KMS-11 (cell line): ENCODE measurements around the gene TNFRSF14.

Experiments
- H2AFZ ChIP-seq: fragments of 200-600 bp; sonication (generic); 2 replicates; pipeline ENCODE4 v1.6.1; 2016; ENCODE audit warnings: antibody characterized with exemption, mixed run types, low read depth
- H3K27ac ChIP-seq: fragments of 200-600 bp; sonication (generic); 2 replicates; pipeline ENCODE4 v1.6.1; 2016; ENCODE audit warnings: mild to moderate bottlenecking, mixed run types
- H3K27me3 ChIP-seq: fragments of 200-600 bp; sonication (generic); 2 replicates; pipeline ENCODE4 v1.6.1; 2017; ENCODE audit warnings: mild to moderate bottlenecking, low read depth, mixed run types, moderate library complexity; ENCODE audit not compliant: insufficient read depth
- H3K36me3 ChIP-seq: fragments of 200-600 bp; sonication (generic); 2 replicates; pipeline ENCODE4 v1.6.1; 2017; ENCODE audit warnings: mild to moderate bottlenecking, mixed run types; ENCODE audit not compliant: insufficient read depth
- H3K4me1 ChIP-seq: fragments of 200-600 bp; sonication (generic); 2 replicates; pipeline ENCODE4 v1.6.1; 2016; ENCODE audit warnings: mild to moderate bottlenecking, low read depth, mixed run types; ENCODE audit not compliant: poor library complexity, severe bottlenecking
- H3K4me2 ChIP-seq: fragments of 200-600 bp; sonication (generic); 2 replicates; pipeline ENCODE4 v1.7.0; 2016; ENCODE audit warnings: mild to moderate bottlenecking, mixed run types
- H3K4me3 ChIP-seq: fragments of 200-600 bp; sonication (generic); IDR thresholded peaks from 2 replicates; pipeline ENCODE4 v1.6.1; 2017; ENCODE audit warnings: low read depth, low read length, mixed read lengths; ENCODE audit not compliant: insufficient read depth
- H3K79me2 ChIP-seq: fragments of 200-600 bp; sonication (generic); 2 replicates; pipeline ENCODE4 v1.6.1; 2016; ENCODE audit warnings: low read depth, mixed run types; ENCODE audit not compliant: insufficient read depth
- H3K9ac ChIP-seq: fragments of 200-600 bp; sonication (generic); 2 replicates; pipeline ENCODE4 v1.6.1; 2016; ENCODE audit warnings: mild to moderate bottlenecking, mixed run types
- H4K20me1 ChIP-seq: fragments of 200-600 bp; sonication (generic); 2 replicates; pipeline ENCODE4 v1.6.1; 2016; ENCODE audit warnings: mild to moderate bottlenecking, mixed run types; ENCODE audit not compliant: insufficient read depth
- CTCF ChIP-seq: fragments of 200-600 bp; sonication (generic); conservative IDR thresholded peaks from 2 replicates; pipeline ENCODE4 v1.6.1; 2017; ENCODE audit warnings: low read depth, mild to moderate bottlenecking, antibody characterized with exemption, low read length, moderate library complexity, mixed read lengths

Gene TNFRSF14

GRCh38 chr1:2611621-2612437 is 55.7 kb downstream of the TNFRSF14 start:
- no peak overlapping the region for H3K9ac ChIP-seq
- no peak overlapping the region for H3K4me3 ChIP-seq
- no peaks in the 10 kb centered on the region for H3K36me3 ChIP-seq
- no peak overlapping the region for H3K27ac ChIP-seq
- no peaks in the 10 kb centered on the region for H4K20me1 ChIP-seq
- H3K4me2 ChIP-seq = no peak overlapping the region
- H2AFZ ChIP-seq = no peak overlapping the region
- H3K27me3 ChIP-seq = peaks cover 73% of the 10 kb centered on the region
- no peak for TF ChIP-seq CTCF
- no peaks in the 10 kb centered on the region for H3K4me1 ChIP-seq
- H3K79me2 ChIP-seq = no peaks in the 10 kb centered on the region

- Histone ChIP-seq H2AFZ (no peak overlapping the region), H4K20me1 (no peaks in the 10 kb centered on the region), H3K36me3 (no peaks in the 10 kb centered on the region), H3K27me3 (peaks cover 76% of the 10 kb centered on the region), H3K4me1 (no peaks in the 10 kb centered on the region), H3K9ac (no peak overlapping the region), H3K4me2 (no peak overlapping the region), H3K4me3 (no peak overlapping the region), H3K79me2 (no peaks in the 10 kb centered on the region), H3K27ac (no peak overlapping the region)
- no peak for TF ChIP-seq CTCF
Observed at GRCh38 chr1:2612591-2613365, 56.6 kb downstream of the TNFRSF14 start.
